C4-2B (cell line): Measurements from ENCODE around the gene ANAPC4.

Experiments used
- H3K27ac ChIP-seq: fragments of 450-650 bp; 2 replicates; pipeline ENCODE4 v1.5.1; 2017
- ZFX ChIP-seq: fragments of 450-650 bp; IDR thresholded peaks from 2 replicates; pipeline ENCODE4 v1.6.1; 2017
- TF ChIP-seq, protein P1 (sequence below): fragments of 450-650 bp; conservative IDR thresholded peaks from 2 replicates; pipeline ENCODE4 v1.5.1; 2017; ENCODE audit warnings: mild to moderate bottlenecking

ANAPC4 gene

DNA sequence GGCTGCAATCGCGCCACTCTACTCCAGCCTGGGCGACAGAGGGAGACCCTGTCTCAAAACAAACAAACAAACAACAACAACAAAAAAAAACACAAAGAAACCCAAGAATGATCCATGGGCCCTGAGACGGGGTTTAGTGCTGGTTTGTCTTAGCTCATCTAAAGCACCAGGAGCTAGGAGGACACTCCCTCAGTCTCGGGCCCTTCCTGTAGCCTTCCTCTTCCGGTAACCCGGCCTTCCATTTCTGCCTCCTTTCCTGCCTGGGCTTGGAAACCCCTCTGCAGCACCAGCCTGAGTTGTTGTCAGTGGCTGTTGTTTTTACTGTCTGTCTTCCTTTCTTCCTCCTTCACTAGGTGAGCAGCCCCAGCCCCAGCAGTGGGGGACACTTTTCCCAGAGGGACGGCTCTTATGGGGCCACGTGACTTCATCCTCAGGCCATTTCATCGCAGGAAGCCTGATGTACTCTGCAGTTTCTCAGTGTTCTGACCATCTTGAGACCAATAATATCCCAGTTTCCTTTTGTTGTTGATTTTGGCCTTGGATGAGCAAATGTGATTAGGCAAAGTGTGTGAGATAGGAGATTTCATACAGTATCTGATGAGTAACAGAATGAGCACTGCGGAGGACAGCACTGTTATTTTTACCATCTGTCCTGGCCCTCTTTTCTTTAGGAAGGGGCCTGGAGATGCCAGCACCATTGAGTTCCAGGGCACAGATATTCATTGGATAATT lies 90.1 kb downstream of the ANAPC4 start:
- no peak overlapping the region for H3K27ac ChIP-seq
- TF ChIP-seq ZFX: no peak
- TF ChIP-seq, protein P1, sequence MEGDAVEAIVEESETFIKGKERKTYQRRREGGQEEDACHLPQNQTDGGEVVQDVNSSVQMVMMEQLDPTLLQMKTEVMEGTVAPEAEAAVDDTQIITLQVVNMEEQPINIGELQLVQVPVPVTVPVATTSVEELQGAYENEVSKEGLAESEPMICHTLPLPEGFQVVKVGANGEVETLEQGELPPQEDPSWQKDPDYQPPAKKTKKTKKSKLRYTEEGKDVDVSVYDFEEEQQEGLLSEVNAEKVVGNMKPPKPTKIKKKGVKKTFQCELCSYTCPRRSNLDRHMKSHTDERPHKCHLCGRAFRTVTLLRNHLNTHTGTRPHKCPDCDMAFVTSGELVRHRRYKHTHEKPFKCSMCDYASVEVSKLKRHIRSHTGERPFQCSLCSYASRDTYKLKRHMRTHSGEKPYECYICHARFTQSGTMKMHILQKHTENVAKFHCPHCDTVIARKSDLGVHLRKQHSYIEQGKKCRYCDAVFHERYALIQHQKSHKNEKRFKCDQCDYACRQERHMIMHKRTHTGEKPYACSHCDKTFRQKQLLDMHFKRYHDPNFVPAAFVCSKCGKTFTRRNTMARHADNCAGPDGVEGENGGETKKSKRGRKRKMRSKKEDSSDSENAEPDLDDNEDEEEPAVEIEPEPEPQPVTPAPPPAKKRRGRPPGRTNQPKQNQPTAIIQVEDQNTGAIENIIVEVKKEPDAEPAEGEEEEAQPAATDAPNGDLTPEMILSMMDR: no peak

DNA sequence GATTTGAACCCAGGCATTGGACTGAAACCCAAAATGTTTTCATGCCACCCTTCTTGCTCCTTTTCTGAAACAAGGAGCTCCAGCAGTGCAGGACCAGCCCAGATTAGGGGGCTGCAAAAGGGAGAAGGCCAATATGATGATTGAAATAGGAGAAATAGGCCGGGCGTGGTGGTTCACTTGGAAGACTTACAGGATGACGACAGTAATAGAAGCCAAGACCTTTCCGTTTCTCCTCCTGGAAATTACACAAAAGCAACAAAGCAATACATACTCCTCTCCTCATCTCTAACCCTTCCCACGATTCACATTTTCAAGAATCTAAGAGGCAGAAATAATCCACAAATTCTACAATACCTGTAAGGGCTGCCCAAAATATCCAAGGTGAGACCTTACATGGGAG lies 90.8 kb downstream of the ANAPC4 start:
- H3K27ac ChIP-seq: no peak overlapping the region
- TF ChIP-seq, protein P1: no peak
- TF ChIP-seq ZFX: no peak
